ENCODE results near the gene POLDIP2. TPM values are rescaled to one million over a fixed set of nuclear protein-coding genes. Genes with fewer than 3 reads are reported as not detected.

The POLDIP2 gene
- total RNA-seq, 4 donors from 2014 or later: 62.7 to 86.0 (median 72.4) TPM

- DNase-seq (ENCODE audit: low spot score): no peak
- no peak for TF ChIP-seq CTCF (IDR thresholded peaks at IDR 0.05)
- peak; percentile 77 for ATAC-seq (ENCODE audit: low FRiP score)
Observed at GRCh38 chr17:28370035-28370743, 12.9 kb upstream of the POLDIP2 start, which contains the start of gene VTN. Gene VTN, minus strand, starts transcription at chr17:28370307. Its CDS starts 104 bp downstream, at chr17:28370203.

GRCh38 chr17:28369684-28370034 is 12.3 kb upstream of the POLDIP2 start:
- ATAC-seq (ENCODE audit: low FRiP score) (no peak), DNase-seq (ENCODE audit: low spot score) (no peak)
- TF ChIP-seq CTCF (IDR thresholded peaks at IDR 0.05): no peak

- DNase-seq (ENCODE audit: low spot score) (no peak), ATAC-seq (ENCODE audit: low FRiP score) (no peak)
- TF ChIP-seq CTCF (IDR thresholded peaks at IDR 0.05): no peak
Observed at GRCh38 chr17:28368915-28369683, 11.8 kb upstream of the POLDIP2 start.

- no peak for DNase-seq (ENCODE audit: low spot score)
- no peak for TF ChIP-seq CTCF (IDR thresholded peaks at IDR 0.05)
- no peak for ATAC-seq (ENCODE audit: low FRiP score)
Observed at GRCh38 chr17:28368306-28368831, 11.0 kb upstream of the POLDIP2 start.

- ATAC-seq (ENCODE audit: low FRiP score) (no peak), DNase-seq (ENCODE audit: low spot score) (no peak)
- TF ChIP-seq CTCF (IDR thresholded peaks at IDR 0.05): no peak
Observed at GRCh38 chr17:28367641-28368305, 10.4 kb upstream of the POLDIP2 start.

GRCh38 chr17:28366605-28367004 is 9.3 kb upstream of the POLDIP2 start:
- DNase-seq (ENCODE audit: low spot score) (no peak), ATAC-seq (ENCODE audit: low FRiP score) (no peak)
- TF ChIP-seq CTCF (IDR thresholded peaks at IDR 0.05): no peak
